ENCODE data around the gene ATP1A1. TPM values are rescaled to one million over a fixed set of nuclear protein-coding genes. Genes with fewer than 3 reads are reported as not detected.

ATP1A1 gene
- total RNA-seq, 1 donor from 2014 or later, result 358 TPM

DNA sequence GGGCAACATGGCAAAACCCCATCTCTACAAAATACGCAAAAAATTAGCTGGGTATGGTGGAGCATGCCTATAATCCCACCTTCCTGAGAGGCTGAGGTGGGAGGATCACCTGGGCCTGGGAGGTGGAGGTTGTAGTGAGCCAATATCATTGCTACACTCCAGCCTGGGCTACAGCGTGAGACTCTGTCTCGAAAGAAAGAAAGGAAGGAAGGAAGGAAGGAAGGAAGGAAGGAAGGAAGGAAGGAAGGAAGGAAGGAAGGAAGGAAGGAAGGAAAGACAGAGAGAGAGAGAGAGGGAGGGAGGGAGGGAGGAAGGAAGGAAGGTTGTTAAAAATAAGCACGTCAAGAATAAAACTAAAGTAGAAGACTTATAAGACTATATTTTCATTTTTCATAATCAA, 17.0 kb upstream of the ATP1A1 start:
- intact Hi-C loops (cut with DNase I), result no loop called here
- Histone ChIP-seq H3K36me3 (no peaks in the 10 kb centered on the region), H3K27ac (no peak overlapping the region), H3K4me1 (no peaks in the 10 kb centered on the region), H3K4me3 (no peak overlapping the region), H3K9me3 (no peaks in the 10 kb centered on the region), H3K27me3 (no peaks in the 10 kb centered on the region)
- no peak for DNase-seq (ENCODE audit: extremely low spot score in 2 of 2)
- TF ChIP-seq POLR2AphosphoS5 (IDR thresholded peaks at IDR 0.05; ENCODE audit: insufficient read depth in 1 of 2, low read depth in 1 of 2) (no peak), POLR2A (IDR thresholded peaks at IDR 0.05) (no peak)
- TF ChIP-seq, protein P1, sequence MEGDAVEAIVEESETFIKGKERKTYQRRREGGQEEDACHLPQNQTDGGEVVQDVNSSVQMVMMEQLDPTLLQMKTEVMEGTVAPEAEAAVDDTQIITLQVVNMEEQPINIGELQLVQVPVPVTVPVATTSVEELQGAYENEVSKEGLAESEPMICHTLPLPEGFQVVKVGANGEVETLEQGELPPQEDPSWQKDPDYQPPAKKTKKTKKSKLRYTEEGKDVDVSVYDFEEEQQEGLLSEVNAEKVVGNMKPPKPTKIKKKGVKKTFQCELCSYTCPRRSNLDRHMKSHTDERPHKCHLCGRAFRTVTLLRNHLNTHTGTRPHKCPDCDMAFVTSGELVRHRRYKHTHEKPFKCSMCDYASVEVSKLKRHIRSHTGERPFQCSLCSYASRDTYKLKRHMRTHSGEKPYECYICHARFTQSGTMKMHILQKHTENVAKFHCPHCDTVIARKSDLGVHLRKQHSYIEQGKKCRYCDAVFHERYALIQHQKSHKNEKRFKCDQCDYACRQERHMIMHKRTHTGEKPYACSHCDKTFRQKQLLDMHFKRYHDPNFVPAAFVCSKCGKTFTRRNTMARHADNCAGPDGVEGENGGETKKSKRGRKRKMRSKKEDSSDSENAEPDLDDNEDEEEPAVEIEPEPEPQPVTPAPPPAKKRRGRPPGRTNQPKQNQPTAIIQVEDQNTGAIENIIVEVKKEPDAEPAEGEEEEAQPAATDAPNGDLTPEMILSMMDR (IDR thresholded peaks at IDR 0.05), result no peak

DNA sequence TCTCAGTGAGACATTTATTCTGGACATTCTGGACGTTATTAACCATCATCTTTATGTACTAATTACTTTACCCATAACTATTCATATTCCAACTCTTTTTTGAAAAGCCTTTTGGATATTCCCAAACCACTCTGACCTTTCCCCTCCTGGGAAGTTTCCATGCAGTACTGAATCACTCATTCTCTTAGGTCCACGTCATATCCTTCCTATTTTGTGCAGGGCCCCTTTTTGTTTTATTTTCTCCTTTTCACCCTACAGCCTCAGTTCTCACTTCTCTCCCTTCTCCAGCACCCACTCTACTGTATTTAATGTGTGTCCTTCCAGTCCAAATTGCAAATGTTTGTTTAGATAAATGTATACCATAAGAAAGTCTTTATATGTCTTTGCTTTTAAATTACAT, 16.4 kb upstream of the ATP1A1 start:
- Histone ChIP-seq H3K27me3 (no peaks in the 10 kb centered on the region), H3K4me3 (no peak overlapping the region), H3K36me3 (no peaks in the 10 kb centered on the region), H3K4me1 (no peaks in the 10 kb centered on the region), H3K9me3 (no peaks in the 10 kb centered on the region), H3K27ac (no peak overlapping the region)
- TF ChIP-seq POLR2A (IDR thresholded peaks at IDR 0.05), result no peak
- TF ChIP-seq, protein P1 (IDR thresholded peaks at IDR 0.05), result no peak
- no peak for TF ChIP-seq POLR2AphosphoS5 (IDR thresholded peaks at IDR 0.05; ENCODE audit: insufficient read depth in 1 of 2, low read depth in 1 of 2)
- intact Hi-C loops (cut with DNase I), result no loop called here
- no peak for DNase-seq (ENCODE audit: extremely low spot score in 2 of 2)

DNA sequence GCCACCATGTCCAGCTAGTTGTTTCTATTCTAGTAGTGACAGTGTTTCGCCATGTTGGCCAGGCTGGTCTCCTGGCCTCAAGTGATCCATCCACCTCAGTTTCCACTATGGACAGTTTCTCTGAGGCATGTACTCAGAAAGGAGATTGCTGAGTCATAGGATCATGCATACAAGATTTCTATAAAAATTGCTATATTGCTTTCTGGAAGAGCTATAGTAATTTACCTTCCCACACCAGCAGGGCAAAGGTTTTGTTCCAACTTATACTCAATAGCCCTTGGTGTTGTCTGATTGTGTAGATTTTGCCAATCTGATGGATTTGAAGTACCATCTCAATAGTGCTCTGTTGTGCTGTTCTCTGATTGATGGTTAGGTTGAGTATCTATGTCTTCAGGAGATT, 15.6 kb upstream of the ATP1A1 start:
- H3K9me3 ChIP-seq, result no peaks in the 10 kb centered on the region
- H3K27me3 ChIP-seq, result no peaks in the 10 kb centered on the region
- no peak overlapping the region for H3K27ac ChIP-seq
- no peaks in the 10 kb centered on the region for H3K4me1 ChIP-seq
- TF ChIP-seq, protein P1 (IDR thresholded peaks at IDR 0.05), result no peak
- TF ChIP-seq POLR2A (IDR thresholded peaks at IDR 0.05) (no peak), POLR2AphosphoS5 (IDR thresholded peaks at IDR 0.05; ENCODE audit: insufficient read depth in 1 of 2, low read depth in 1 of 2) (no peak)
- H3K36me3 ChIP-seq, result no peaks in the 10 kb centered on the region
- no peak overlapping the region for H3K4me3 ChIP-seq
- no peak for DNase-seq (ENCODE audit: extremely low spot score in 2 of 2)
- intact Hi-C loops (cut with DNase I), result no loop called here

DNA sequence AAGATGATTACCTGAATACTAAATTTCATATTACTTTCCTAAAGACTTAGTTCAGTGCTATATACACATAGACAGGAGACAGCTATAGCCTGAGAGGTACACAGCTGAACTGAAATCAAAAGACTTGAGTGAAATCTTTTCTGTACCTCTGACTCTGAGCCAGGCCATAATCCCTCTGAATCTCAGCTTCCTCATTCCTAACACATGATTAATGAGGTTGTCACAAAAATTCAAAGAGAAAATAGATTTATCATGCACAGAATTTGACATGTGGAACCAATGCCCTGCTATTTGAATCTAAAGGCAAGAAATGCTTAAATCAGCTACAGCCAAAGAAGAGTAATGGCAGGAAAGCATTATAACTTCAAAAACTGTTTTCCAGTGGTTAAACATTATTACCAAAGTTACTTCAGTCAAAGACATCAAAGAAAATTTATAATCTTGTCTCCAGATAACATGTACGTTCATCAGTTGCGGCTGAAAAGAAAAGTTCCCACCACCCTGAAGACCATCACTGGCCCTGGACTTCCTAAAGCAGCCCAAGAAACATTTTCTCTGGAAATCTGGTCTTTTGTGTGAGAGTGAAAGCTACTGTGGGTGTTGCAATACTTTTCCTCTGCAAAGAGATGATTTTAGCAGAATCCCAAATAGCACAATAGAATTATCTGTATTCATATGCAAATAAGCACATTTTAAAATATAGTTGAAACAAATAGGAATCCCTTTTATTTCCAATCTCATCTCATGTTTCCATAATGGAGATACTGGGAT, 13.8 kb upstream of the ATP1A1 start:
- Histone ChIP-seq H3K36me3 (no peaks in the 10 kb centered on the region), H3K4me1 (no peaks in the 10 kb centered on the region), H3K27me3 (no peaks in the 10 kb centered on the region), H3K4me3 (no peak overlapping the region), H3K27ac (no peak overlapping the region), H3K9me3 (no peaks in the 10 kb centered on the region)
- DNase-seq (ENCODE audit: extremely low spot score in 2 of 2), result no peak
- intact Hi-C loops (cut with DNase I), result no loop called here
- peak in 1 of 2 donors; percentile 8 for TF ChIP-seq POLR2AphosphoS5 (IDR thresholded peaks at IDR 0.05; ENCODE audit: insufficient read depth in 1 of 2, low read depth in 1 of 2)
- TF ChIP-seq, protein P1 (IDR thresholded peaks at IDR 0.05), result no peak

DNA sequence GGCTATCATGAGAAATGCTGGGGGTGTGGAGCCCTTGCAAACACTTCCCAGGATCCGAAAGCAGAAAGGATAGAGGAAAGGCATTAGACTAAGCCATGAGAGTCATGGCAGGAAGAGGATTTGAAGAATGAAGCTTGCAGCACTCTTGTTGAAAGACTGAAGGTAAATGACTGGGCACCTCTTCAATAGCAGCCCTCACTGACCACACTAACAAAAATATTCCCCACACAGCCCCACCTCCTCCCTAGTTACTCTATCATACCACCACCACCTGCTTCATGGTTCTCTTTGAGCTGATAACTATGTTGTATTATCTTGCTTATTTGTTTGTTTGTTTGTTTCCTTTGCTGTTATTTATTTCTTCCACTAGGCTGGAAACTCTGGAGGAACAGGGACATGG, 13.2 kb upstream of the ATP1A1 start:
- intact Hi-C loops (cut with DNase I), result loop anchor here (10.0 kb wide), 1 partner anchor 125 kb away; no protein-coding TSS in a partner anchor

More for the DNA sequence above, 13.2 kb upstream of the ATP1A1 start:
- H3K27ac ChIP-seq, result no peak overlapping the region
- H3K4me3 ChIP-seq, result no peak overlapping the region
- no peak for DNase-seq (ENCODE audit: extremely low spot score in 2 of 2)
- no peaks in the 10 kb centered on the region for H3K9me3 ChIP-seq
- TF ChIP-seq POLR2AphosphoS5 (IDR thresholded peaks at IDR 0.05; ENCODE audit: insufficient read depth in 1 of 2, low read depth in 1 of 2), result no peak
- no peak for TF ChIP-seq POLR2A (IDR thresholded peaks at IDR 0.05)
- TF ChIP-seq, protein P1 (IDR thresholded peaks at IDR 0.05), result no peak
- H3K27me3 ChIP-seq, result no peaks in the 10 kb centered on the region
- H3K4me1 ChIP-seq, result no peaks in the 10 kb centered on the region
- H3K36me3 ChIP-seq, result no peaks in the 10 kb centered on the region

All from vagina (tissue), 2 donors.